Coronary artery (tissue), 2 donors: Measurements from ENCODE around the gene CLCN7.
A peak's percentile ranks its signal among the peaks of the same experiment; 100 is the strongest.

Experiments used
- DNase-seq: peaks from one replicate; pipeline ENCODE4 v3.0.0-alpha.2; 2017; ENCODE audit warnings: low spot score
- H3K27ac ChIP-seq, 2 donors: fragments of 200-600 bp; sonication (generic); one replicate each; pipeline ENCODE4 v1.5.1; 2016 to 2019
- H3K4me3 ChIP-seq: fragments of 200-600 bp; sonication (generic); 2 replicates; pipeline ENCODE4 v1.5.1; 2016; ENCODE audit warnings: mild to moderate bottlenecking, moderate library complexity
- TF ChIP-seq, protein P1 (sequence below): fragments of 200-600 bp; sonication (generic); IDR thresholded peaks from one replicate; pipeline ENCODE4 v1.5.1; 2019; ENCODE audit warnings: antibody characterized with exemption

The CLCN7 gene

DNA sequence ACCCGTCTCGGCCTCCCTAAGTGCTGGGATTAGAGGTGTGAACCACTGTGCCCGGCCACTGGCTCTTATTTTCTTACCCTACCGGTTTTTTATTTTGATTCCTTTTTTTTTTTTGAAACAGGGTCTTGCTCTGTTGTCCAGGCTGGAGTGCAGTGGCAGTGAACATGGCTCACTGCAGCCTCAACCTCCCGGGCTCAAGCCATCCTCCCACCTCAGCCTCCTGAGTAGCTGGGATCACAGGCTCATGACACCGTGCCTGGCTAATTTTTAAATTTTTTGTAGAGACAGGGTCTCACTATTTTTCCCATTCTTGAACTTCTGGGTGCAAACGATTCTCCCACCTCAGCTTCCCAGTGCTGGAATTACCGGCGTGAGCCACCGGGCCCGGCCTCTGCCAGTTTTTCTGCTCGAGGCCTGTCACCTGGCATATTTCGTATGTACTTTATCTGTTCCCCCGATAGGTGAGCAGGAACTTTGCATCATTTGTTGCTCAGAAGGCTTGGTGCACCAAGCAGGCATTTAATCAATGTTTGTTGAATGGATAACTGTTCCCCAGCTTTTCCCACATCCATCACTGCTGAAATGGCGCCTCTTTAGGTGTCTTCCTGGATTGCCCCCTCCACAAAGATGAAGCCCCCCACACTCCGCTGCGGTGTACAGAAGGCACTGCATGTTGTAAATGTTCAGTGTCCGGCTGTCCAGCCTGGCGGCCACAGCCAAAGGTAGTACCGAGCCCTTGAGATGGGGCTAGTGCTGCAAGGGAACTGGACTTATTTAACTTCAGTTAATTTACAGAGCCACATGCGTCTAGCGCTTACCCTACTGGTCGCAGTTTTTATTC is 17.5 kb upstream of the CLCN7 start:
- Histone ChIP-seq H3K4me3 (peak overlapping the region; percentile 94), H3K27ac (peak overlapping the region; percentile 79 to 94)
- TF ChIP-seq, protein P1, sequence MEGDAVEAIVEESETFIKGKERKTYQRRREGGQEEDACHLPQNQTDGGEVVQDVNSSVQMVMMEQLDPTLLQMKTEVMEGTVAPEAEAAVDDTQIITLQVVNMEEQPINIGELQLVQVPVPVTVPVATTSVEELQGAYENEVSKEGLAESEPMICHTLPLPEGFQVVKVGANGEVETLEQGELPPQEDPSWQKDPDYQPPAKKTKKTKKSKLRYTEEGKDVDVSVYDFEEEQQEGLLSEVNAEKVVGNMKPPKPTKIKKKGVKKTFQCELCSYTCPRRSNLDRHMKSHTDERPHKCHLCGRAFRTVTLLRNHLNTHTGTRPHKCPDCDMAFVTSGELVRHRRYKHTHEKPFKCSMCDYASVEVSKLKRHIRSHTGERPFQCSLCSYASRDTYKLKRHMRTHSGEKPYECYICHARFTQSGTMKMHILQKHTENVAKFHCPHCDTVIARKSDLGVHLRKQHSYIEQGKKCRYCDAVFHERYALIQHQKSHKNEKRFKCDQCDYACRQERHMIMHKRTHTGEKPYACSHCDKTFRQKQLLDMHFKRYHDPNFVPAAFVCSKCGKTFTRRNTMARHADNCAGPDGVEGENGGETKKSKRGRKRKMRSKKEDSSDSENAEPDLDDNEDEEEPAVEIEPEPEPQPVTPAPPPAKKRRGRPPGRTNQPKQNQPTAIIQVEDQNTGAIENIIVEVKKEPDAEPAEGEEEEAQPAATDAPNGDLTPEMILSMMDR, result no peak
- DNase-seq, result no peak

DNA sequence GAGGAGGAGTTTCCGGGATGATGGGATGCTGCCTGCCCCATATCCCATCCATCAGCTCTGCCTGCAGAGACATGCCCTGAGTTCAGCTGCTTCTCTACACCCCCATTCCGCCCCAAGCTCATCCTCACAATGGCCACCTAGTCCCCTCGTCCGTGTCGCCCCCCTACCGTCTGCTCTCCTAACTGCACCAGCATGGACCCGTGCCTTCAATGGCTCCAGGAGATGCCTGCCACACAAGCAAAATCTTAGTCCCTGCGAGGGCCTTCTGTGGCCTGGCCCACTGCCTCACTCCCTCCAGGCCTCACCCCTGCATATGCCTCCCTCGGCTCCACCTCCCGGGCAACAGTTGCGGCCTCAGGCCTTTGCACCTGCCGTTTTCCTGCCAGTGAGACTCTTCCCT is 16.5 kb upstream of the CLCN7 start:
- TF ChIP-seq, protein P1, result no peak
- Histone ChIP-seq H3K4me3 (no peak overlapping the region), H3K27ac (no peak overlapping the region)
- no peak for DNase-seq

DNA sequence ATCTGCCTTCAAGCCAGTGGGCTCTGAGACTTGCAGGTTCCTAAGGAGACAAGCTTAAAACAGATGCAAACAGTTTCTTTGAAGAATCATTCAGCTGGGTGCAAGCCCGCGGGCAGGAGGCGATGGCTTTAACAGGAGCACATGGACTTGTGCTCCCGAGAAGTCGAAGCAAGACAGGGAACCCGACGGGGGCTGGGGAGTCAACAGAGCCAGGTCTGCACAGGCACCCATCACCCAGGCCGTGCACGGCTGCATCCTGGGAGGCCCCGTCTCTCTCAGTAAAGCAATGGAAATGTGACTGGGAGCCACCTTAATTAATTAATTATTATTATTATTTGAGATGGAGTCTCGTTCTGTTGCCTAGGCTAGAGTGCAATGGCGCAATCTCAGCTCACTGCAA is 14.2 kb upstream of the CLCN7 start:
- TF ChIP-seq, protein P1, result no peak
- no peak overlapping the region for H3K27ac ChIP-seq
- H3K4me3 ChIP-seq, result no peak overlapping the region
- no peak for DNase-seq

DNA sequence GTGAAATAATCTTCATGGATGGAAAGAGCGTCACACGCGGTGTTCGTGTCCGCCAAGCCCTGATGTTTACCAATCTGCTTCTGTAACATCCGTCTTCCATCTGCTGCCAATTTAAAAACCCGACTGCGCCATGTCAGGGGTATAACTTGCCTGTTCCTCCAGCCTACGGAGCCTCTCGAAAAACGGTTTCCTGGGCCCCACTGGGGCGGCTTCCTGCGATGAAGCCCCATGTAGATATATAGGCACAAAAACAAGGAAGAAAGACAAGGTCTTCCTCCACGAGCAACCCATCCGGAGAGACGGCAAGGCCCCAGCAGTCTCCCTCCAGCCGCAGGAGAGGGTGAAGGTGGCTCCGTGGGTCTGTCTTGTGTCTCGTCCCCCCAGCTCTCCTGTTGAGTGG is 13.8 kb upstream of the CLCN7 start, which contains the start of gene PTX4:
TSS of gene PTX4 (minus strand) at position 326 of the 400 bp plus-strand sequence. CDS start at position 291, 35 bp downstream.
- Histone ChIP-seq H3K27ac (no peak within 1 kb of the TSS), H3K4me3 (no peak within 1 kb of the TSS)
- no peak for DNase-seq
- TF ChIP-seq, protein P1, result no peak

DNA sequence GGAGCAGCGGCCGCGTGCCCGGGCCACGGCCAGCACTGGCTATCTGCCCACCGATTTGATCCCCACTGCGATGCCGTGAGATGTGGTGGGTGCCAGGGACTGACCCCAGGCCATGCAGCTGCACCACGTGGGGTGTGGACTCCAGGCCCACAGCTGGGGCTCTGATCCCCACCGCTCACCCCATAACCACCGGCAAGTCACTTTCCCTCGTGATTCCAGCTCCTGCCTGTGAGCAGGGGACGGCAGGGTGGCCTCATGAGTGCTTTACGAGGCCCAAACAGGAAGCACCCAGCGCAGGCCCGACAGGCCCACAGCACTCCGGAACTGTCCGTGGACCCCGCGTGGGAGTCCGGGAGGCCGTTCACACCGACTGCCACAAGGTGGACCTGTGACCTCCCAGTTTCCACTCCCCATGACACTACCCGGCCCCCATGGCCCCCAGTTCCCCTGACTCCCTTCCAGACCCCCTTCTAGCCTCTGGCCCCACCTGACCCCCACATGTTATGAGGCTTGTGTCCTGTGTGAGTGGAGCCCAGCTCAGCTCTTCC is 13.3 kb upstream of the CLCN7 start:
- TF ChIP-seq, protein P1, result no peak
- Histone ChIP-seq H3K4me3 (no peak overlapping the region), H3K27ac (no peak overlapping the region)
- no peak for DNase-seq

DNA sequence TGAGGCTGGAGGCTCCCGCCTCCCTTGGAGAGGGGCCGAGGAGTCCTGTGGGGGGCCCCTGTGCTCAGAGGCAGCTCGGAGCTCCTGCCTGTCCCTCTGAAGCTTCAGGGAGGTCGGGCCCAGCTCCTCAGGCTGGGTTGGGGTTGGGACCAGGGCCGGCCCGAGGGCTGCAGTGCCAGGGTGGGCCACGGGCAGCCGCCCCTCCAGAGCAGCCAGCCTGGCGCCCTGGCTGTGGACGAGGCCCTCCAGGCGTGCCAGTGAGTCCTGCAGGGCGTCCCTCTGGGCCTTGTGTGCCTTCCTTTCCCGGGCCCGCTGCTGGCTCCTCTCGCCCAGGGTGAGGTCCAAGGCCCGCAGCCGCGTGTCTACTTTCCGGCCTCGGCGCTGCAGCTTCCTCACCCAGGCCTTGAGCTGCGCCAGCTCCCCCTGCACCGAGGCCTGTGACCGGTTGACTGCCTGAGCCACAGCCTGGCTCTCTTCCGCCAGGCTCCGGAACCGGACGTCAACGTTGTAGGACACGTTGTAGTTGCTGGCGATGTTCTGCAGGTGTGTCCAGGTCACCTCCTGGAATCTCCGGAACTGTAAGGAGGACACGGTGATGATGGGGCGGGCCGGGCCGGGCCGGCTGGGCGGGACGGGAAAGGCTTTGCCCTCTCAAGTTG is 12.7 kb upstream of the CLCN7 start:
- Histone ChIP-seq H3K4me3 (no peak overlapping the region), H3K27ac (no peak overlapping the region)
- TF ChIP-seq, protein P1, result no peak
- DNase-seq, result no peak
